GM21526 (cell line): Measurements from ENCODE around the gene BATF3.

Experiments used
- ATAC-seq: cut with Tn5 transposase; IDR thresholded peaks from one replicate; pipeline ENCODE4 v1.9.1; 2021; ENCODE audit warnings: moderate library complexity; ENCODE audit not compliant: unreplicated experiment, low FRiP score

BATF3 gene

DNA sequence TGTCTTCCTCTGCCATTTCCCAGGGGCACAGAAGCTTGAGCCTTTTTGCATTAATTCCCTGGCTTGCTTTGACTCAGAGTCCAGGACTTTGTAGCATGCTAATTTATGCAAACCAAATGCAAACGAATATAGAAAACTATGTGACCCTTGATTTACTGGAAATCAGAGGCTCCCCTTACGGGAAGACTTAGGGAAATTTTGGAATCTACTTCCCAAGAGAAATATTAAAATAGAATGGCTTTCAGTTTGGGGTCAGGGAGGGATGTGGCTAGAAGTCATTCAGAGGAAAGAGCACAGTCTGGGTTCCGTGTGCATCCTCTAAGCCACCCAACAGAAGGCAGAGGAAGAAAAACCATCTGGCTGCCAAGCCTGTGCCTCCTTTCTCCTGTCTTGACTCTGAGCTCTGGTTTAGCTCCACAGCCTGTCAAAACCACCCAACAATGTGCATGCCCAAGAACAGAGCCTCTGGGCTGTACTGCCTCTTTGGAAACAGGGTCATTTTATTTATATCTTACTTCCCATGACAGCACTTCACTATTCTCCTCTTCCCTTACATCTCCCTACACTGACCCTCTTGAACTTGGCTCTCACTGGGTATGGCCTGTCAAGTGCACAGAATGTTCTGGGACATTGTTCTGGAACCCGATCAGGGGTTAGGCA lies 61.0 kb downstream of the BATF3 start:
- no peak for ATAC-seq

DNA sequence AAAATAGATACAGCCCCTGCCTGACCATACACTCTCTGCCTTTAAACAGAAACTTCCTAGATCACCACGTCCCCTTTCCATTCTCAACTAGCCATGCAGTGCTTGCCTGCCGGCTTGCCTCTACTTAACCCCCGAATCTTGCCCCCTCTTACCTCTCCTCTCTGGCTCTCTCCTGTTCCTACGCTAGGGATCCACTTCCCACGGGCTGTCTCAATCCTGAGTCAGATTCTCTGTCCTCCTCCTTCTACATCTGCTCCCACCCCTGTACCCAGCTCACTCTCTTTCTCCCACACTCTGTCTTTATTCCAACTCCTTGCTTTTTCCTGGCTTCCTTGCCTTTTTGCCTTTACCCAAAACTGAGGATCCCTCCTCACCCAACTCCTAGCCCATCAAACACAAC lies 61.7 kb downstream of the BATF3 start:
- ATAC-seq: no peak
